TTC549 (cell line): ENCODE data around the gene ENTPD8.
"Not testable (repeated sequence)": the region's sequence is repeated elsewhere in the genome, so short reads cannot be mapped to it uniquely, and the experiment has no call there.

Experiments used
- FAIRE-seq: peaks from 2 replicates; lab custom pipeline; 2012; peaks lifted over from hg19 to GRCh38; lab: Jason Lieb, UNC

The ENTPD8 gene

GRCh38 chr9:137458194-137459151 lies 17.3 kb upstream of the ENTPD8 start:
- FAIRE-seq: no peak

DNA sequence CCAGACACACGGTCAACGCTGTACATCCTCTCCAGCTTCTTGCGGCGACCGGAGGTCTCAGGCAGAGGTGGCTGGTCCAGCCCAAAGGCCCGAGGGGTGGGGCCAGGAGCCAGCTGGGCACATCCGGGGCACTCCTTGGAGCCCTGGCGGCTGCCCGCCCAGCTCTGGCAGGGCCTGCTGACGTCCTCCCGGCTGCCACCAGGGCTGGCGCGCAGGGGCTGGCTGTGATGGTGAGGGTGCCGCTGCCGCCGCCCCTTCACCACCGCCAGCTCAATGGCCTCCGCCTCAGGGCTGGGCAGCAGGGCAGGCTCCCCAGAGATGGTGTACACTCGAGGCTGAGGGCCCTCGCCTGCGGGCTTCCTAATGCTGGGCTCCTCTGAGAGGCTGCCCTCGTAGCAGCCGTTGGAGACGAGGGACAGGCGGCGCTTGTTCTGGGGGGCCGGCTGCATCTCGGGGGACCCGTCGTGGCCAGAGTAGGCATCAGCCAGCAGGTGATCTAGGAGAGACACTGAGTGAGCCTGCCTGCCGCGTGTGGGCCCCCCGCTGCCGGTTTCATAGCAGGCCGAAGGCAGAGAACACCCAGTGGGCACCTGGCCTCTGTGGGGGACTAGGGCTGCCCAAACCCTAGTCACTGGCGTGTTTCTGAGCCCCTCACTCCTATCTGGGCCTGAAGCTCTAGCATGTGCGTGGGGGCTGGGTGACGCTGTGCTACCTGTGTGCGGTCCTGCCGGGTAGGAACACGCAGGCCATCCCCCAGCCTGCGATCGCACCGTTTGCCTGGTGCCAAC lies 16.4 kb upstream of the ENTPD8 start:
- FAIRE-seq: no peak

GRCh38 chr9:137456864-137457405 lies 15.8 kb upstream of the ENTPD8 start:
- no peak for FAIRE-seq

GRCh38 chr9:137456061-137456863 lies 15.1 kb upstream of the ENTPD8 start:
- no peak for FAIRE-seq

DNA sequence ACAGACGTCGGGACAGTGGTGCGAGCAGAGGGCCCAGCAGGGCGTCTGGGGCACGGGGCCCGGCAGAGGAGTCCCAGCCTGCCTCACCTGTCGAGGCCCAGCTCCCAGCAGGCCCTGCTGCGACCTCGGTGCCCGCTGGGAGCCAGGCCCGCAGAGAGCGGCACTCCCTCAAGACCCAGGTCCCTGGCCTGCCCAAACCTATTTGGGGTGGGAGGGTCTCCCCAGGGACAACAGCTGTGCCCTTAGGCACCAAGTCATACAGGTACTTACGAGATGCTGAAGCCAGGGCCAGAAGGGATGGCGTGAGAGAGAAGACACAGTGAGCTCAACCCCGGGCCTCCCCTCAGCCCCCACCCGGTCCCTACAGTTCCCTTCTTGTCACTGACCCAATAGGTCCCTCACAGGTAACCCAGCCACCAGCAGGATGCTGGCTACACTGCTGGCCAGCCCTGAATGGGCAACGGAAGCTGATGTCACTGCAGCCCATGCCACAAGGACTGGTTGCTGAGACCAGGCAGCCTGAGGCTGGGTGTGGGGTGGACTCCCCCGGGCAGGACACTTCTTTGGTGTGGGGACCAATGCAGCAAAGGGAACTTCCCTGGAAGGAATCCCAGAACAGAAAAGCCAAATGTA lies 14.3 kb upstream of the ENTPD8 start:
- no peak for FAIRE-seq

GRCh38 chr9:137454597-137455358 lies 13.6 kb upstream of the ENTPD8 start:
- no peak for FAIRE-seq

DNA sequence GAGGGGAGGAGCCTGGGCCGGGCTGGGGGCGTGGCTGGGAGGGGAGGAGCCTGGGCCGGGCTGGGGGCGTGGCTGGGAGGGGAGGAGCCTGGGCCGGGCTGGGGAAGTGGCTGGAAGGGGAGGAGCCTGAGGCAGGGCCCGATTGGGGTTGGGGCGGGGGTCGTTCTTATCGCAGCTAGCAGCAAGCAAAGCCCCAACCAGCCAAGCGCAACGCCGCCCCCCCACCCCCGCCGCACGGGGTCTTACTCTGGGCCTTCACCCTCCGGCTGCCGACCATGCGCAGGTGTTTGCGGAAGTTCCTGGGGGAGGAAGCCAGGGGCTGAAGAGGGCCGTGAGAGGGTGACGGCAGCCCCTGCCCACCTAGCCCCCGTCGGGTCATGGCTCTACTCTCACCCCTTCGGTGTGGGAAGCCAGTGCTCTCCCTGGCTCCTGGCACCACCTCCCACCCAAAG lies 13.0 kb upstream of the ENTPD8 start:
- no peak for FAIRE-seq

- FAIRE-seq: no peak
These were observed 12.5 kb upstream of the ENTPD8 start for GRCh38 chr9:137453643-137454081.

DNA sequence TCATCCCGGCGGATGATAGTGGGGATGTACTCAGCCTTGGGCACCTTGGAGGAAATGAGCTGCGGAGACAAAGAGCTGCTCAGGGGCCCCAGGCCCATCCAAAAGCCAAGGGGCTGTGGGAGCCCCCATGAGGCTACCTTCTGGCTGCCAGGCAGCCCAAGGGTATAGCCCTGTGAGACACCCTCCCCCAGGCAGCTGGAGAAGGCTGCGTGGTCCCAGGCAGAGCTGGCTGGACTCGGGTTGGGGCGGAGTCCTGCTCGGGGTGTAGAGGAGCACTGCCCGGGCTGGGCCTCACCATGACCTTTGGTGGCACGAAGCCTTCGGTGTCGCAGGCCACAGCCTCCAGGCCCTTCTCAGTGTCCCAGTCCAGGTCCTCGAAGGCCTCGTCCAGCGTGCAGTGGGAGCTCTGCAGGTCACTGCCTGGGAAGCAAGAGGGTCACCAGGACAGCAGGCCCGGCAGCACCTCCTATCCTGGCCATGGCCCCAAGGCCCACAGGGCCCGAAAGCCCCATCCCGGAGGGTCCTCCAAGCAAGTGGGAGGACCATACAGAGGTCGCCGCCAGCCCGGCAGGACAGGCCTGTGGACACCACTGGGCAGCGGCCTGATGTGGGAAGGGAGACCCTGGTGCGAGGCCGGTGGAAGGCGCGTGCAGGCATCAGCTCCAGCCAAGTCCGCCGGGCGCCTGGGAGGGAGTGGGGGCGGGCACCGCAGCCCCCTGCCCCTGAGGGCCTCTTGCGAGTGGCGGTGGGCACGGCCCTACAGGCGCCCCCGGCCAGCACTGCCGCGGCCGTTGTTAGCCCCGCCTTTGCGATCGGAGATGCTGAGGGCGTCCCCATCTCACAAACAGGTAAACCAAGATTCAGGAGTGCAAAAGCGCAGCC lies 11.8 kb upstream of the ENTPD8 start:
- no peak for FAIRE-seq

DNA sequence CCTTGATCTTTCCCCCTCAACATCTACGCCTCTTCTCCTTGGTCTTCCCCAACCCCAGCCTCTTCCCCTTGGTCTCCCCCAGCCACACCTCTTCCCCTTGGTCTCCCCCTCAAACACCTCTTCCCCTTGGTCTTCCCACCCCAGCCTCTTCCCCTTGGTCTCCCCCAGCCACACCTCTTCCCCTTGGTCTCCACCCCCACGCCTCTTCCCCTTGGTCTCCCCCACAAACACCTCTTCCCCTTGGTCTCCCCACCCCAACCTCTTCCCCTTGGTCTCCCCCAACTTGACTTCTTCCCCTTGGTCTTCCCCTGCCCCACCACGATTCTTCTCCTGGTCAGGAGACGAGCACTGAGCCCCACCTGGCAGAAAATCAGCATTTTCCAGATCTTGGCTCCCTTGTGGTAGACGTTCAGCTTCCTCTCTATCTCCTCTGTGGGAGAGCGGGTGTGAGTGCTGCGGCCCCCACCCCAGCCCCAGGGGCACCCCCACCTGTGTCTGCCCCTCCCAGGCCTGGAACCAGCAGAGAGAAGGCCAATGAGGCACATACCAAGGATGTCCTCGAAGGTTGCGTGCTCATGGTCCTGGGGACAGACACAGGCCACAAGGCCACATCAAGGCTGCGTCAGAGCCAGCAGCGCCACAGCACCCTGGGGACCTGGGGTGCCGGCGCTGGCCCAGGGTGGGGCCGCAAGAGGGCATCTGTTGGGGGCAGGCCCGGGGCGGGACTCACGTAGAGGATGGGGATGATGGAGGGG lies 11.0 kb upstream of the ENTPD8 start:
- no peak for FAIRE-seq

- FAIRE-seq: not testable (repeated sequence)
These were observed 10.3 kb upstream of the ENTPD8 start for GRCh38 chr9:137451264-137452005.

GRCh38 chr9:137450539-137451222 lies 9.5 kb upstream of the ENTPD8 start:
- not testable (repeated sequence) for FAIRE-seq

- no peak for FAIRE-seq
These were observed 8.9 kb upstream of the ENTPD8 start for GRCh38 chr9:137449931-137450538.

DNA sequence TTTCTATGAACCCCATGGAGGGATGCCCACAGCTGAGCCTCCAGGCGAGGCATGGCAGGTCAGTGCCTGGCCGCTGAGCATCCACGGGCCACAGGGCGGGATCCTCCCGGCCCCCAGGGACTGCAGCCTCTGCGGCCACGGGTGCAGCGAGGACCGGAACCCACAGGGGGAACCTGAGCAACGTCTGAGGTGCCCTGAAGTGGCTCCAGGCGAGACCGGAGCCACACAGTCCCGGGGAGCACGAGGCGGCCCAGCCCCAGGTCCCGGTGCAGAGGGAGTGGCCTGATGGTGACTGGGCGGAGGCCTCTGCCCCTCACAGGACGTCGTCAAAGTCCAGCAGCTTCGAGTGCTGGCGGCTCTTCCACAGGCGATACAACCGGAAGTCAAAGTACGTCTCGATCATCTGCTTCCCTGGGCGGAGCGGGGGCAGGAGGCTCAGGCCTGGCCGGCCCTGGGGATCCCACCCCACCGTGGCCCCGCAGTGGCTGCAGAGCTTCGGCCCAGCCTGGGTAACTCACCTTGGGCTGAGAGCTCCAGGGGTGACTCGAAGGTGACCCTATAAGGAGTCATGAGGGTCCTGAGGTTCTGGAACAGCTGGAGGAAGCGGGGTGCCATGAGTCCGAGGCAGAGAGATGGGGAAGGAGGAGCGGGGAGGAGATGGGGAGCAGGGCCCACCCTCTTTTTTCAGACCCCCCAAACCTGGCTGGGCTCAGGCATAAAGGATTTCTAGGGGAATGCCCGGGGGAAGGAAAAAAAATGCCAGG lies 8.1 kb upstream of the ENTPD8 start:
- no peak for FAIRE-seq

GRCh38 chr9:137448602-137448962 lies 7.4 kb upstream of the ENTPD8 start:
- FAIRE-seq: no peak
